Measurements from ENCODE around the gene SPON2. TPM values are rescaled to one million over a fixed set of nuclear protein-coding genes. Genes with fewer than 3 reads are reported as not detected.

The SPON2 gene
- total RNA-seq, 1 experiment from 2014 or later = 3.8 TPM

DNA sequence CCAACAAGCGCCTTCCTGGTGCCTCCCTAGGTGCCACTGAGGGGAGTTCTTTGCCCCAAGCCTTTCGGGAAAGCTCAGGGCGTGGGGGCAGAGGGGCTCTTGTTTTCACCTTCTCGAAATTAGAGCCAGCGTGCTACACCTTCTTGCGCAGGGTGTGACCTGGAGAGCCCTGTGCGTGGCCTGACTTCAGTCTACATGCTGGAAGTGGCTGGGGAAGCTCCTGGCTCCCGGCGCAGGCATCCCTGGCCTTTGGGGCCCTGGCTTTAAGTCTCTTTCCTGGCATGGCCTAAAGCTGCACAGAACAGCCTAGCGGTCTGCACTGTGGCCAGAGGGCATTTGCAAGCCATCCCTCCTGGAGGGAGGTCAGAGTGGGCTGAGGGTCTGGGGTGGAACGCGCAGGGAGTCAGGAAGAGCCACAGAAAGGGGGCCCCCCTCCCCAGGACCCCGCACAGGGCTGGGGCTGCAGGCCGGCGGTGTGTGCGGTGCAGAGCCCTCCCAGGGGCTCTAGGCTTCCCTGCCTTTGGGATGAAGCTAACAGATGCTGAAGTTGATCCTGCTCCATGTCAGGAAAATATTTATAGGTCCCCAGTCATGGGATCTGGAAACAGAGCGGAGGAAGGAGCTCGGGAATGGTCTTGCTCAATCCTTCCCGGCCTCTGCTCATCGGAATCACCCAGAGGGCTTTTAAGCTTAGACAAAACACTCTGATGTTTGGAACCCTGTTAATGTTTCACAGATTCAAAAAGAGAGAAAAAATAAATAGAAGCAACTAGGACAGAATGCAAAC, 781 bp upstream of the SPON2 start:
- peak; percentile 82 for DNase-seq (ENCODE audit: low read depth)

- DNase-seq (ENCODE audit: low read depth) = no peak
Observed at GRCh38 chr4:1171311-1172227, 814 bp downstream of the SPON2 start.

- DNase-seq (ENCODE audit: low read depth) = no peak
Observed at GRCh38 chr4:1170976-1171310, 1.4 kb downstream of the SPON2 start.

- DNase-seq (ENCODE audit: low read depth) = no peak
Observed at GRCh38 chr4:1170156-1170975, 2.0 kb downstream of the SPON2 start.

DNA sequence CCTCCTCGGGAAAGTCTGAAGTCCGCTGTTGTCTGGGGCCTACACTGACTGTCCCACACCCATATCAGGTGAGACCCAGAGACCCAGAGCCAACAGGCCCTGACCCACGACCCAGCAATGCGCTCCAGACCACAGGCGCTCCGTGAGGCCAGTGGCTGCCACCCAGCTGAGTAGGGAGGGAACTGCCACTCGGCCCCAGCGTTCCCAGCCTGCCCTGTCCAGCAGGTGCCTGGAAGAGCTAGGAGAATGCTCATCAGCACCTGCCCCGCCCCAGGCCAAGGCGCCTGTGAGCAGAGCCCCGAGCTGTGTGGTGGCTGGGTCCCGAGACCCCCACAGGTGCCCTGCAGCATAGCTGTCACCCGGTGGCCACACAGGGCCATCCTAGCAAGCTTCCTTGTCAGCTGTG, 2.7 kb downstream of the SPON2 start:
- no peak for DNase-seq (ENCODE audit: low read depth)

- DNase-seq (ENCODE audit: low read depth) = no peak
Observed at GRCh38 chr4:1169171-1169671, 3.2 kb downstream of the SPON2 start.

- no peak for DNase-seq (ENCODE audit: low read depth)
Observed at GRCh38 chr4:1168191-1169101, 3.9 kb downstream of the SPON2 start.

DNA sequence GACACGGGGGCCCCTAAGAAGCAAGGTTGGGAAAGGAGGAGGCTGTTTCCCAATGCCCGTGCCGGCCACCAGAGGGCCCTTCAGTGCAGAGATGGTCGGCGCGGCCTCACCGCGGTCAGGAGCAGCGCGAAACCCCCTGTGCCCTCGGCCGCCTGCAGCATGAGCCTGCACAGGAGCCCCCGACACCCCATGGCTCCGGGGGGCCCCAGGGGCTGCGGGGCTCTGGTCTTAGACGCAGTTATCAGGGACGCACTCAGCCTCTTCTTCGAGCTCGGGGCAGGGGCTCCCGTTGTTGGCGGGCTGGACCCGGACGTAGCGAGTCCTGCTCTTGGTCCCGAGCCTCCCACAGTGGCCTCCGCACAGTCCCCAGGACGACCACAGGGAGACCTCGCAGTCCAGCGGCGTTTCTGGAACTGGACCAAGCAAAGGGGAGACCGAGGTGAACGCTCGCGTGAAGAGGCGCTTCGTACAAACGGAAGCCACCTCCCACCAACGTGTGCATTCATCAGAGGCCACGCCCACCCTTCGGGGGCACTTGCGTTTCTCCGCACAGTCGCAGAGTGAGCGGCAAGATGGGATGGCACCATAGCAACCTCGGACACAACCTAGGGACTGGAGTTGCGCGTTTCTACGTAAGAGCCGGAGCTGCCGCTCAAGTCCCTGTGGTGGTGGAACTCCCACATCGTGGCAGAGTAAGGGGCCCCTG, 5.0 kb downstream of the SPON2 start:
- DNase-seq (ENCODE audit: low read depth) = peak; percentile 79

DNA sequence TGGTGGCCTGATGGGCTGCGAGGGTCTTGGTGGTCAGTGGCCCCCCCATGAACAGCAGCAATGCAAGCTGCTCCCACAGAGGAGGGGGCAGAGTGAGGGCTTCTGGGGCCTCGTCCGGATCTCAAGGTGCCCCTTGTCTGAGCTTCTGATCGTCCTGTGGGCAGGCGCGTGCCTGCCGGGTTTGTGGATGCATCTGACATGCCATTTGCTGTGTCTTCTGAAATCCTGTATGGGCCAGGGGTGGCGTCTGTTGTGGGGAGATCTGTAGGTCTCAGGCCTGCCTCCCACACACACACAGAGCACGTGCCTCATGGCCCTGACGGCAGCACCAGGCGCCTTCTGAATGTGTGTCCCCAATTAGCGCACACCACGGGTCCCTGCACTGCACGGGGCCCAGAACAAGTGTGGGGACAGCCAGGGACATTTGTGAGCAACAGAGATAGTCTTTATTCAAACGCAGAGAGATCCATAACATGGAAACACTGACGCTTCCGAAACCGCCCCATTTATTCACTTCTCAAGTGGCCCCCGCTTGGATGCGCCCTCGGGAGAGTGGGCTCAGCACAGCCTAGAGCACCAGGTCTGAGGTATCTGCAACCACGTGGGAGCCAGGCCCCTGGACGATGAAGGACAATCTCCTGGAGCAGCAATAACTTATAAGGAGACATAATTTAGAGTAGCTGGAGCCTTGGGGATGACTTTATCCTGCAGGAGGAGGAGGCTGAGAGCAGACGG, 5.7 kb downstream of the SPON2 start:
- DNase-seq (ENCODE audit: low read depth) = no peak

- no peak for DNase-seq (ENCODE audit: low read depth)
Observed at GRCh38 chr4:1164956-1165545, 7.3 kb downstream of the SPON2 start.

DNA sequence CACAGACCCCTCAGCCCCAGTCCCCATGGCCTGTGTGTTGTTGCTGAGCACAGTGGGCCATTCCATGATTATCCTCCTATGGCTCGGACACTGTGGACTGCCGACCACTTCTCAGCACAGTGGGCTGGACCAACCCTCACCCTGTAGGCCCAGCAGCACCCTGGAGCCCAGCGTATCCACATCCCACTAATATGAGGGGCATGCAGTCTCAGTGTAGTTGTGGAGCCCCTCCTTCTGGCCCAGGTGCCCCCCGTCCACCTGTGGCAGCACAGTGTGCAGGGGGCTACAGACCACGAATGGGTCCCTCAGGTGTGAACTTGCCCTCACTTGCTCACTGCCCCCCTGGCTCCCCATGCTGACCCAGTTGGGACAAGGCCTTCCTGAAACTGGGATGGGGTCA, 7.9 kb downstream of the SPON2 start:
- DNase-seq (ENCODE audit: low read depth) = no peak

DNA sequence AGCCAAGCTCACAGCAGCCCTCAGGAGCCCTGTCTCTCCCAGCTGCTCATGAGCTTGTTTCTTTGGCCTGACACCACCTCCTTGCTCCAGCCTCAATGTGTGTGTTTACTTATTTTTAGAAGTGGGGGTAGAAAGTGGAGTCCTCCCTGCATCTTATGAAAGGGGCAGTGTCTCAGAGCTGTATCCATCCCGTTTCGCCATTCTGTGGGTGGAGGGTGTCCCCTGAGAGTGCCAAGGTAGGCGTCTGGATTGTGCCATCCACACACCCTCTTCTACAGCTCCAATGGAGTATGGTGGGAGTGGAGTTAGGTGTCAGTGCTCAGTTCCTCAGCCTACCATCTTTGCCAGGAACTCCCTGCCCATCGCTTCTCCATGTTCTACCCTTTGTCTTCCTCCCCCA, 8.3 kb downstream of the SPON2 start:
- DNase-seq (ENCODE audit: low read depth) = no peak

DNA sequence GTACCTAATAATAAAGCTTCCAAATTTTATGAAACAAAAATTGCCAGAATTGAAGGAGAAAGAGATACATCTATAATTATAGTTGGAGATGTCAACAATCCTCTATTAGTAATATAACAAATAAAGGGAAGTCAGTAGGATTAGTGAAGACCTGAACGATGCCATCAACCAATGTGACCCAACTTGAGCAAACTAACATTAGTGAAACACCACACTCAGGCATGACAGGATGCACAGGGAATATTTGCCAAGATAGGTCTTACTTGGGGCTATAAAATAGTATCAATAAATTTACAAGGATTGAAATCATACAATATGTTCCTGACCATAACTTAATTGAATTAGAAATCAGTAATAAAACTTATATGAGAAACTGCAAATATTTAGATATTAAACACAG, 12.0 kb downstream of the SPON2 start:
- no peak for DNase-seq (ENCODE audit: low read depth)

GRCh38 chr4:1156069-1156468, 16.3 kb downstream of the SPON2 start:
- no peak for DNase-seq (ENCODE audit: low read depth)

GRCh38 chr4:1155314-1155713, 17.1 kb downstream of the SPON2 start:
- no peak for DNase-seq (ENCODE audit: low read depth)

DNA sequence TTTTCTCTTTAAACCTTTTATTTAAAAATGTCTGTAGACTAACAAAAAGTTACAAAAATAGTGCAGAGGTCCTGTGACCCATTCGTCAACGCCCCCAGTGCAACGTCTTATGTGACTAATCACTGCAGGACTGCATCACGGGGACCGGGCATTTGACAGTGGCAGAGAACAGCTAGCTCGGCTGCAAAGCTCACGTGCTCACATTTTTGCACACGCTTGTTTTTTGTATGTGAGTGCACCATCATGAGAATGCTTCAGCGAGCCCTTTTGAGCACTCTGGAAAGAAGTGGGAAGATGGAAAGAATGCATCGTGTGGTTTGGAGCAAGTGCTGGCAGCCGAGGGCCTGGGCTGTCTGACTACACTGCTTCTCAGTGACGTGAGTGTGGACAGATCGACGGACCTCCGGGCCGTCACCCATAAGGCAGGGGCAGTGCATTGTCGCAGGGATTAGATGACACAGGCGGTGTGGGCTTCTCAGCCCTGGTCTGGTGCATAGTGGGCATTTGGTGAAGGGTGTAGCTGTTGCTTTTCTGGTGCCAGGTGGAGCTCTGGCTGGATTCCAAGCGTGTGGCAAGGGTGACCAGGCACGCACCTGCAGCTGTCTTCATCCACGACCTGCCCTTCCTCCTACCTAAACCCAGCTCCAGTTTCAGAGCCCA, 17.7 kb downstream of the SPON2 start:
- peak; percentile 24 for DNase-seq (ENCODE audit: low read depth)

GRCh38 chr4:1154126-1154522, 18.3 kb downstream of the SPON2 start:
- no peak for DNase-seq (ENCODE audit: low read depth)

DNA sequence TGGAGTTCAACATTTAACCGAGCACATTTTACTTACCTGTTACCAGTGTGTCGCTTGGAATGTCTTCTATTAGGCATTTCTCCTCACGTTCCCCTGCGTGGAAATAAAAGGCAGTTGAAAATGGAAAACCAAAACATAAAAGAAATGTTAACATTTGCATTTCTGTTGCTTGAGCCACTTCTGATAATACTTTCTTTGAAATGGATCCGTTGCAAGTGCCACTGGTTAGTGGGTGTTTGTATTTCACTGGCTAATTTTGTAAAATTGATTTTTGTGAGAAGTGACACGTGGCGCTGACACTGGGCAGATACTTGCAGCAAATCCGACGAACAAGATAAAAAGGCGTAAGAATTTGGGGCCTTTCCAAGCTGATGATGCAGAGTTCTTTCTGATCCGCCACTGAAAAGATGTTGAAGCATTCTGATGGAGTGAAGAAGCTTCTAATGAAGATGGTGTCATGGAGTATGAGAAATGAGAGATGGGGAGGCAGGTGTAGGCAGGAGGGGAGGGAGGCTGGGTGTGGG, 18.8 kb downstream of the SPON2 start:
- DNase-seq (ENCODE audit: low read depth) = no peak
